HepG2 (cell line): Measurements from ENCODE around the gene TMA7B. TPM values are rescaled to one million over a fixed set of nuclear protein-coding genes. Genes with fewer than 3 reads are reported as not detected.

Experiments used
- ATAC-seq: fragments of 200-7000 bp; cut with Tn5 transposase; 3 replicates; pipeline ENCODE4 v1.9.1; 2020; ENCODE audit warnings: mild to moderate bottlenecking, moderate library complexity
- BruUV-seq: library from RNA; stranded (reverse); fragments of 400-500 nt; replicated peaks from 2 replicates; lab custom pipeline; 2021; lab: Mats Ljungman, UMichigan
- CTCF ChIA-PET: fragments of 300-600 bp; formaldehyde crosslinking; extraction: SDS; loops from one replicate; lab custom pipeline; 2021; ENCODE audit warnings: low total read pairs, inconsistent platforms, low intra/inter-chr PET ratio; lab: Yijun Ruan, JAX
- POLR2A ChIA-PET: fragments of 350-600 bp; sonication (Branson Sonifier 250); formaldehyde crosslinking; loops from one replicate; lab custom pipeline; 2020; ENCODE audit warnings: antibody characterized with exemption, inconsistent platforms; lab: Yijun Ruan, JAX
- DNase-seq: peaks from one replicate; pipeline ENCODE4 v3.0.0-alpha.2; 2015; ENCODE audit warnings: low spot score
- FAIRE-seq: peaks from 3 replicates; lab custom pipeline; 2011; peaks lifted over from hg19 to GRCh38; lab: Jason Lieb, UNC
- H2AFZ ChIP-seq: one replicate; pipeline ENCODE4 v1.6.1; 2011; ENCODE audit warnings: low read length, inconsistent platforms
- H3K27ac ChIP-seq: fragments of 300-600 bp; 3 replicates; pipeline ENCODE4 v1.8.0; 2011; ENCODE audit warnings: mixed run types, mild to moderate bottlenecking, mixed read lengths, low read length, inconsistent platforms; ENCODE audit not compliant: insufficient read depth; ENCODE audit errors: extremely low read length
- H3K27me3 ChIP-seq, 2 experiments: fragments of 200-600 bp in 1 of 2; 2 replicates in 1 of 2; 3 replicates in 1 of 2; pipeline versions ENCODE4 v1.6.0 to v1.8.0; 2011; ENCODE audit warnings: low read length in 2 of 2, mild to moderate bottlenecking in 2 of 2, moderate library complexity in 2 of 2, inconsistent platforms in 1 of 2; ENCODE audit not compliant: insufficient read depth in 2 of 2, control insufficient read depth in 1 of 2
- H3K36me3 ChIP-seq, 2 experiments: fragments of 200-600 bp in 1 of 2; replicated peaks in 1 of 2; 2 replicates in 1 of 2; 3 replicates in 1 of 2; pipeline versions ENCODE4 v1.5.1 to v1.8.0; 2011; ENCODE audit warnings: low read length in 2 of 2, inconsistent platforms in 1 of 2; ENCODE audit not compliant: insufficient read depth in 2 of 2, control insufficient read depth in 1 of 2
- H3K4me1 ChIP-seq: 2 replicates; pipeline ENCODE4 v1.5.1; 2012; ENCODE audit warnings: low read length, inconsistent platforms; ENCODE audit not compliant: insufficient read depth
- H3K4me2 ChIP-seq: 2 replicates; pipeline ENCODE4 v1.6.0; 2011; ENCODE audit warnings: low read depth, low read length, inconsistent platforms
- H3K4me3 ChIP-seq, 3 experiments: fragments of 200-600 bp in 1 of 3; sonication (generic), shearing (Covaris generic) in 1 of 3; replicated peaks in 1 of 3; 2 replicates each; pipeline ENCODE4 v1.5.1; 2011 to 2016; ENCODE audit warnings: low read length in 3 of 3, inconsistent platforms in 2 of 3, low read depth in 2 of 3, mild to moderate bottlenecking in 2 of 3, control low read depth in 1 of 3, mixed read lengths in 1 of 3; ENCODE audit not compliant: insufficient read depth in 1 of 3
- H3K79me2 ChIP-seq: one replicate; pipeline ENCODE4 v1.6.1; 2011; ENCODE audit warnings: low read length, inconsistent platforms; ENCODE audit not compliant: insufficient read depth
- H3K9ac ChIP-seq: 2 replicates; pipeline ENCODE4 v1.6.0; 2011; ENCODE audit warnings: mild to moderate bottlenecking, low read depth, low read length, inconsistent platforms; ENCODE audit not compliant: insufficient read depth
- H3K9me3 ChIP-seq: 2 replicates; pipeline ENCODE4 v1.5.1; 2012; ENCODE audit warnings: mild to moderate bottlenecking, low read length
- H4K20me1 ChIP-seq: 2 replicates; pipeline ENCODE4 v1.6.0; 2011; ENCODE audit warnings: inconsistent platforms, mild to moderate bottlenecking, low read length, moderate library complexity; ENCODE audit not compliant: insufficient read depth
- HNRNPL ChIP-seq: fragments of 200-400 bp; formaldehyde crosslinking; IDR thresholded peaks from 2 replicates; pipeline ENCODE4 v1.6.1; 2017; ENCODE audit warnings: mild to moderate bottlenecking, low read depth, low read length
- ZNF567 ChIP-seq: sonication (generic); formaldehyde crosslinking; IDR thresholded peaks from 2 replicates; pipeline ENCODE4 v1.8.1; 2023; ENCODE audit warnings: mild to moderate bottlenecking, missing genetic modification reagents, borderline replicate concordance
- ZNF841 ChIP-seq: sonication (generic); formaldehyde crosslinking; IDR thresholded peaks from 2 replicates; pipeline ENCODE4 v1.8.1; 2023; ENCODE audit warnings: missing genetic modification reagents, borderline replicate concordance
- WGBS: methylation state at CpG from one replicate; pipeline ENCODE4 v1.1.6; 2017; ENCODE audit warnings: low lambda C conversion rate; 5-methylcytosine and 5-hydroxymethylcytosine counted together
- in situ Hi-C: cut with HindIII; loops from 2 replicates; pipeline ENCODE4 v1.10.0; 2017; ENCODE audit warnings: low pct_unique_long_range_greater_than_20kb; ENCODE audit not compliant: extremely low pct_ligation_motif_present
- intact Hi-C: fragments of 100-400 bp; cut with micrococcal nuclease; formaldehyde crosslinking; loops from one replicate; pipeline ENCODE4 v1.10.0; 2022; ENCODE audit not compliant: unreplicated experiment
- polyA plus RNA-seq, 8 experiments: library from polyadenylated mRNA; depleted of rRNA in 3 of 8; stranded (reverse) in 7 of 8; unstranded in 1 of 8; fragments of >200 nt; fragmentation: Illumina TruSeq in 4 of 8; extraction: Trizol in 4 of 8; gene quantifications; 2 replicates each; pipeline versions ENCODE4 v1.2.1 to v1.2.3, GENCODE V29; 2011 to 2016; ENCODE audit warnings: low read depth in 4 of 8, missing spikeins in 1 of 8, mixed read lengths in 1 of 8; ENCODE audit not compliant: insufficient read depth in 1 of 8
- total RNA-seq, 5 experiments: library from RNA; depleted of rRNA; stranded (reverse); fragments of >200 nt; fragmentation: Illumina TruSeq; extraction: Trizol; gene quantifications; 2 replicates each; pipeline ENCODE4 v1.2.3, GENCODE V29; 2016; ENCODE audit warnings: low read depth in 1 of 5
- TF ChIP-seq, protein P1 (sequence below): sonication (generic); formaldehyde crosslinking; IDR thresholded peaks from 2 replicates; pipeline ENCODE4 v1.4.0; 2020; ENCODE audit warnings: missing genetic modification reagents, borderline replicate concordance
- TF ChIP-seq, protein P2 (sequence below): sonication (generic); formaldehyde crosslinking; IDR thresholded peaks from 2 replicates; pipeline ENCODE4 v1.8.0; 2022; ENCODE audit warnings: missing genetic modification reagents, low read depth, mild to moderate bottlenecking, borderline replicate concordance

TMA7B gene
- total and polyA plus RNA-seq, 2 of the 13 experiments (the other 11 are each of a cell fraction or from before 2014, with no cell fraction given) = not detected

DNA sequence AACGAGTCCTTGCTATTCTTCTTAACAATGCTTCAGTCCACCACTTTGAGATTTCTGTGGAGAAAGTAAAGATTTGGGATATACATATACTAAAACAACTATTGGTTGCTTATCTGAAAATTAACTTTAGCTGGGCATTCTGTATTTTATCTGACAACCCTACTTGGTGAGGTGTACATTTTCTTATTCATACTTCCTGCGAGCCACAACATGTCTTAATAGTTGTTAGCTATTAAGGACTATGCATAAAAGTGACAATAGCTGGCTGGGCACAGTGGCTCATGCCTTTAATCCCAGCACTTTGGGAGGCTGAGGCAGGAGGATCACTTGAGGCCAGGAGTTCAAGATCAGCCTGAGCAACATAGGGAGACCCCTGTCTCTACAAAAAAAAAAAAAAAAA, 28.0 kb upstream of the TMA7B start:
- ATAC-seq = no peak
- no peak overlapping the region for H3K4me2 ChIP-seq
- no peaks in the 10 kb centered on the region for H3K79me2 ChIP-seq
- CTCF ChIA-PET = interaction anchor here (0.6 to 1.4 kb wide), 2 partner anchors 93 to 105 kb away, joined by 3 to 5 read pairs; no protein-coding TSS in a partner anchor
- no peak for FAIRE-seq
- POLR2A ChIA-PET = no interaction called here
- no peak overlapping the region for H3K4me3 ChIP-seq
- intact Hi-C loops = loop anchor here (2.0 kb wide), 1 partner anchor 93 kb away; no protein-coding TSS in a partner anchor
- no peaks in the 10 kb centered on the region for H3K36me3 ChIP-seq
- in situ Hi-C loops = no loop called here
- peaks cover 0 to 14% of the 10 kb centered on the region in 2 experiments; a peak in 3 of 5 replicates for H3K27me3 ChIP-seq
- H3K27ac ChIP-seq = no peak overlapping the region
- 0% methylated on average over 2 of the region's 2 CpGs for WGBS
- H2AFZ ChIP-seq = no peak overlapping the region
- no peaks in the 10 kb centered on the region for H4K20me1 ChIP-seq
- no TSS peak for BruUV-seq
- no peak for DNase-seq
- H3K9ac ChIP-seq = no peak overlapping the region
- no peaks in the 10 kb centered on the region for H3K4me1 ChIP-seq
- H3K9me3 ChIP-seq = no peaks in the 10 kb centered on the region
- TF ChIP-seq ZNF567 (CRISPR knock-in tag) (no peak), HNRNPL (no peak), ZNF841 (CRISPR knock-in tag) (no peak)
- TF ChIP-seq, protein P1, sequence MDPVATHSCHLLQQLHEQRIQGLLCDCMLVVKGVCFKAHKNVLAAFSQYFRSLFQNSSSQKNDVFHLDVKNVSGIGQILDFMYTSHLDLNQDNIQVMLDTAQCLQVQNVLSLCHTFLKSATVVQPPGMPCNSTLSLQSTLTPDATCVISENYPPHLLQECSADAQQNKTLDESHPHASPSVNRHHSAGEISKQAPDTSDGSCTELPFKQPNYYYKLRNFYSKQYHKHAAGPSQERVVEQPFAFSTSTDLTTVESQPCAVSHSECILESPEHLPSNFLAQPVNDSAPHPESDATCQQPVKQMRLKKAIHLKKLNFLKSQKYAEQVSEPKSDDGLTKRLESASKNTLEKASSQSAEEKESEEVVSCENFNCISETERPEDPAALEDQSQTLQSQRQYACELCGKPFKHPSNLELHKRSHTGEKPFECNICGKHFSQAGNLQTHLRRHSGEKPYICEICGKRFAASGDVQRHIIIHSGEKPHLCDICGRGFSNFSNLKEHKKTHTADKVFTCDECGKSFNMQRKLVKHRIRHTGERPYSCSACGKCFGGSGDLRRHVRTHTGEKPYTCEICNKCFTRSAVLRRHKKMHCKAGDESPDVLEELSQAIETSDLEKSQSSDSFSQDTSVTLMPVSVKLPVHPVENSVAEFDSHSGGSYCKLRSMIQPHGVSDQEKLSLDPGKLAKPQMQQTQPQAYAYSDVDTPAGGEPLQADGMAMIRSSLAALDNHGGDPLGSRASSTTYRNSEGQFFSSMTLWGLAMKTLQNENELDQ (CRISPR knock-in tag) = no peak
- TF ChIP-seq, protein P2, sequence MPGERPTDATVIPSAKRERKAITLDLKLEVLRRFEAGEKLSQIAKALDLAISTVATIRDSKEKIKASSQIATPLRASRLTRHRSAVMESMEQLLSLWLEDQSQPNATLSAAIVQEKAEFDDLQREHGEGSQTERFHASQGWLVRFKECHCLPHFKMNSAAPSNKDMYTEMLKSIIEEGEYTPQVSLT = no peak
- TF ChIP-seq, all 625 proteins: peak for 0
